ENCODE data around the gene FAM9A. TPM values are rescaled to one million over a fixed set of nuclear protein-coding genes. Genes with fewer than 3 reads are reported as not detected.
A peak's percentile ranks its signal among the peaks of the same experiment; 100 is the strongest.
"Not testable (repeated sequence)": the region's sequence is repeated elsewhere in the genome, so short reads cannot be mapped to it uniquely, and the experiment has no call there.

Gene FAM9A
- polyA plus RNA-seq, 2 of the 4 experiments (the other 2 are of a cell fraction) = not detected

GRCh38 chrX:8782595-8782994, 18.6 kb downstream of the FAM9A start:
- no peak for DNase-seq (ENCODE audit: low read depth in 1 of 2, low spot score in 1 of 2)
- CTCF ChIA-PET = interaction anchor here (0.7 to 1.2 kb wide), 3 partner anchors 11 to 33 kb away, joined by 3 to 4 read pairs (median 4); no protein-coding TSS in a partner anchor
- 46% methylated on average over 4 of the region's 9 CpGs for WGBS (ENCODE audit: missing lambda C conversion rate)

GRCh38 chrX:8781921-8782320, 19.3 kb downstream of the FAM9A start:
- H3K4me3 ChIP-seq; H3K9me3 ChIP-seq; H3K27ac ChIP-seq; CTCF ChIA-PET; H3K4me1 ChIP-seq; H3K4me2 ChIP-seq; POLR2A ChIA-PET; FAIRE-seq; ATAC-seq; DNase-seq (ENCODE audit: low read depth in 1 of 2, low spot score in 1 of 2): not testable (repeated sequence)
- 33% methylated on average over 4 of the region's 4 CpGs for WGBS (ENCODE audit: missing lambda C conversion rate)
- peak; percentile 52 for TF ChIP-seq ZC3H11A (IDR thresholded peaks at IDR 0.05)

More at GRCh38 chrX:8782595-8782994, 18.6 kb downstream of the FAM9A start:
- no peak overlapping the region for H3K4me3 ChIP-seq
- peak overlapping the region; percentile 49 for H3K4me2 ChIP-seq
- no peak for FAIRE-seq
- no peak overlapping the region for H3K27ac ChIP-seq
- H3K4me1 ChIP-seq = no peaks in the 10 kb centered on the region
- TF ChIP-seq PBX3 (IDR thresholded peaks at IDR 0.05) (no peak), EP300 (IDR thresholded peaks at IDR 0.05) (no peak), KDM5A (IDR thresholded peaks at IDR 0.05) (no peak)
- no peak for ATAC-seq
- POLR2A ChIA-PET = no interaction called here
- no peaks in the 10 kb centered on the region for H3K9me3 ChIP-seq

GRCh38 chrX:8773117-8773516, 28.1 kb downstream of the FAM9A start:
- FAIRE-seq = no peak
- WGBS (ENCODE audit: missing lambda C conversion rate) = 0% methylated on average over 2 of the region's 5 CpGs
- CTCF ChIA-PET = no interaction called here
- Histone ChIP-seq H3K9me3 (no peaks in the 10 kb centered on the region), H3K4me3 (no peak overlapping the region), H3K27ac (no peak overlapping the region), H3K4me2 (no peak overlapping the region), H3K4me1 (no peaks in the 10 kb centered on the region)
- DNase-seq (ENCODE audit: low read depth in 1 of 2, low spot score in 1 of 2) = no peak
- TF ChIP-seq CTCF (IDR thresholded peaks at IDR 0.05) = no peak
- TF ChIP-seq HDAC2 (IDR thresholded peaks at IDR 0.05) = no peak
- TF ChIP-seq HES2 (IDR thresholded peaks at IDR 0.05) = no peak
- TF ChIP-seq HEYL (CRISPR knock-in tag; IDR thresholded peaks at IDR 0.05) = no peak
- TF ChIP-seq CBX8 (IDR thresholded peaks at IDR 0.05) = no peak
- POLR2A ChIA-PET = no interaction called here
- ATAC-seq = no peak

- TF ChIP-seq CBX2 (IDR thresholded peaks at IDR 0.05; ENCODE audit: borderline replicate concordance, low read depth) = no peak
- no peak for TF ChIP-seq HEYL (CRISPR knock-in tag; IDR thresholded peaks at IDR 0.05)
- no peaks in the 10 kb centered on the region for H3K9me3 ChIP-seq
- no peak for DNase-seq (ENCODE audit: low read depth in 1 of 2, low spot score in 1 of 2)
- ChIA-PET CTCF (interaction anchor here (0.7 kb wide), 1 partner anchor 21 kb away, joined by 3 read pairs; no protein-coding TSS in a partner anchor), POLR2A (no interaction called here)
- no peak for FAIRE-seq
- H3K4me1 ChIP-seq = no peaks in the 10 kb centered on the region
- 5% methylated on average over 2 of the region's 2 CpGs for WGBS (ENCODE audit: missing lambda C conversion rate)
- no peak overlapping the region for H3K4me3 ChIP-seq
- no peak for ATAC-seq
- no peak overlapping the region for H3K4me2 ChIP-seq
- H3K27ac ChIP-seq = no peak overlapping the region
Measured at GRCh38 chrX:8760021-8760420, 41.2 kb downstream of the FAM9A start.

- POLR2A ChIA-PET; ATAC-seq; CTCF ChIA-PET; FAIRE-seq; DNase-seq (ENCODE audit: low read depth in 1 of 2, low spot score in 1 of 2); H3K4me2 ChIP-seq; H3K27ac ChIP-seq; H3K4me1 ChIP-seq; H3K4me3 ChIP-seq; H3K9me3 ChIP-seq: not testable (repeated sequence)
- WGBS (ENCODE audit: missing lambda C conversion rate) = 22% methylated on average over 5 of the region's 5 CpGs
Measured at GRCh38 chrX:8758706-8759105, 42.5 kb downstream of the FAM9A start.

GRCh38 chrX:8757609-8758389, 43.4 kb downstream of the FAM9A start:
- H3K4me1 ChIP-seq; H3K27ac ChIP-seq; DNase-seq (ENCODE audit: low read depth in 1 of 2, low spot score in 1 of 2); H3K4me2 ChIP-seq; H3K9me3 ChIP-seq; H3K4me3 ChIP-seq; ATAC-seq; CTCF ChIA-PET; POLR2A ChIA-PET: not testable (repeated sequence)
- peak; percentile 68 for FAIRE-seq
- 35% methylated on average over 4 of the region's 7 CpGs for WGBS (ENCODE audit: missing lambda C conversion rate)

All from A549 (cell line).